T-helper 9 cell (primary cell): Measurements from ENCODE around the gene LDLRAD4.

ENCODE experiments used
- DNase-seq: peaks from one replicate; pipeline ENCODE4 v3.0.0-alpha.2; 2020

LDLRAD4 gene

GRCh38 chr18:13500869-13501542 lies 282.4 kb downstream of the LDLRAD4 start:
- no peak for DNase-seq

GRCh38 chr18:13501543-13501887 lies 283.0 kb downstream of the LDLRAD4 start:
- DNase-seq: no peak

- DNase-seq: no peak
Measured at GRCh38 chr18:13501891-13502290, 283.3 kb downstream of the LDLRAD4 start.

- no peak for DNase-seq
Measured at GRCh38 chr18:13502585-13502984, 284.0 kb downstream of the LDLRAD4 start.

- DNase-seq: no peak
Measured at GRCh38 chr18:13503836-13504235, 285.3 kb downstream of the LDLRAD4 start.

- DNase-seq: no peak
Measured at GRCh38 chr18:13505780-13506345, 287.3 kb downstream of the LDLRAD4 start.

- no peak for DNase-seq
Measured at GRCh38 chr18:13510594-13510993, 292.0 kb downstream of the LDLRAD4 start.

- no peak for DNase-seq
Measured at GRCh38 chr18:13511961-13512577, 293.5 kb downstream of the LDLRAD4 start.

GRCh38 chr18:13513021-13513420 lies 294.5 kb downstream of the LDLRAD4 start:
- no peak for DNase-seq

GRCh38 chr18:13513481-13513880 lies 294.9 kb downstream of the LDLRAD4 start:
- no peak for DNase-seq

GRCh38 chr18:13514558-13514957 lies 296.0 kb downstream of the LDLRAD4 start:
- no peak for DNase-seq

- no peak for DNase-seq
Measured at GRCh38 chr18:13516855-13517254, 298.3 kb downstream of the LDLRAD4 start.

GRCh38 chr18:13517369-13517768 lies 298.8 kb downstream of the LDLRAD4 start:
- no peak for DNase-seq

- no peak for DNase-seq
Measured at GRCh38 chr18:13518382-13518781, 299.8 kb downstream of the LDLRAD4 start.

- no peak for DNase-seq
Measured at GRCh38 chr18:13520306-13520705, 301.7 kb downstream of the LDLRAD4 start.

GRCh38 chr18:13520741-13521140 lies 302.2 kb downstream of the LDLRAD4 start:
- DNase-seq: no peak

- DNase-seq: no peak
Measured at GRCh38 chr18:13521418-13521817, 302.9 kb downstream of the LDLRAD4 start.

- no peak for DNase-seq
Measured at GRCh38 chr18:13522256-13522655, 303.7 kb downstream of the LDLRAD4 start.

GRCh38 chr18:13522861-13523660 lies 304.5 kb downstream of the LDLRAD4 start:
- no peak for DNase-seq

GRCh38 chr18:13524054-13524453 lies 305.5 kb downstream of the LDLRAD4 start:
- DNase-seq: no peak

- DNase-seq: no peak
Measured at GRCh38 chr18:13524811-13525210, 306.3 kb downstream of the LDLRAD4 start.

GRCh38 chr18:13525381-13526029 lies 306.9 kb downstream of the LDLRAD4 start:
- no peak for DNase-seq

GRCh38 chr18:13526519-13526918 lies 308.0 kb downstream of the LDLRAD4 start:
- no peak for DNase-seq
